Tibial nerve (tissue), 4 donors: ENCODE results near the gene ANKRD34B. TPM values are rescaled to one million over a fixed set of nuclear protein-coding genes. Genes with fewer than 3 reads are reported as not detected.

Source experiments
- DNase-seq, 2 donors: peaks; one replicate each; pipeline ENCODE4 v3.0.0-alpha.2; 2019; ENCODE audit warnings: low spot score in 2 of 2
- H3K27ac ChIP-seq, 4 donors: fragments of 200-600 bp; sonication (generic) in 3 of 4; one replicate each; pipeline ENCODE4 v1.5.1; 2017 to 2019; ENCODE audit warnings: mild to moderate bottlenecking in 1 of 4
- H3K27me3 ChIP-seq, 2 donors: fragments of 200-600 bp; sonication (generic) in 1 of 2; one replicate each; pipeline versions ENCODE4 v1.5.1 to v1.6.0; 2017 to 2019
- H3K36me3 ChIP-seq, 3 donors: fragments of 200-600 bp; sonication (generic); one replicate each; pipeline ENCODE4 v1.5.1; 2018 to 2019
- H3K4me1 ChIP-seq, 4 donors: fragments of 200-600 bp; sonication (generic) in 3 of 4; one replicate each; pipeline ENCODE4 v1.5.1; 2017 to 2019
- H3K4me3 ChIP-seq, 4 donors: fragments of 200-600 bp; sonication (generic) in 3 of 4; one replicate each; pipeline ENCODE4 v1.5.1; 2017 to 2019; ENCODE audit warnings: mild to moderate bottlenecking in 1 of 4, moderate library complexity in 1 of 4
- H3K9me3 ChIP-seq, 4 donors: fragments of 200-600 bp; sonication (generic) in 3 of 4; one replicate each; pipeline ENCODE4 v1.5.1; 2017 to 2019
- CTCF ChIP-seq, 5 experiments: fragments of 200-600 bp in 3 of 5; fragments of 450-650 bp in 2 of 5; sonication (generic) in 3 of 5; IDR thresholded peaks; one replicate each; pipeline ENCODE4 v1.5.1; 2016 to 2019; ENCODE audit warnings: antibody characterized with exemption in 5 of 5, mild to moderate bottlenecking in 3 of 5, moderate library complexity in 2 of 5
- EP300 ChIP-seq, 2 donors: sonication (generic); formaldehyde crosslinking; IDR thresholded peaks; one replicate each; pipeline ENCODE4 v1.6.1; 2017; ENCODE audit warnings: antibody characterized with exemption in 2 of 2, mild to moderate bottlenecking in 1 of 2
- POLR2A ChIP-seq, 2 donors: fragments of 450-650 bp; IDR thresholded peaks; one replicate each; pipeline ENCODE4 v1.6.1; 2017; ENCODE audit warnings: antibody characterized with exemption in 2 of 2, mild to moderate bottlenecking in 2 of 2, moderate library complexity in 2 of 2
- WGBS, 2 donors: methylation state at CpG; one replicate each; pipeline ENCODE4 v1.1.5; 2018; 5-methylcytosine and 5-hydroxymethylcytosine counted together
- total RNA-seq, 4 donors: library from RNA; depleted of rRNA; stranded (reverse); fragments of >200 nt; gene quantifications; one replicate each; pipeline ENCODE4 v1.1.0, GENCODE V29; 2016

The ANKRD34B gene
- total RNA-seq, 4 donors from 2014 or later, result not detected

- Histone ChIP-seq H3K27me3 (no peaks in the 10 kb centered on the region), H3K27ac (no peak overlapping the region), H3K4me1 (no peaks in the 10 kb centered on the region), H3K4me3 (no peak overlapping the region), H3K9me3 (peaks cover 0 to 6% (median 2%) of the 10 kb centered on the region in 4 donors), H3K36me3 (no peaks in the 10 kb centered on the region)
- WGBS, 2 donors, result 92 to 94% methylated on average over 1 of the region's 1 CpG
- TF ChIP-seq POLR2A (IDR thresholded peaks at IDR 0.05) (no peak), CTCF (IDR thresholded peaks at IDR 0.05) (no peak), EP300 (IDR thresholded peaks at IDR 0.05) (no peak)
- no peak for DNase-seq
Observed at GRCh38 chr5:80608731-80609130, 38.7 kb upstream of the ANKRD34B start.

GRCh38 chr5:80607832-80608231 lies 37.8 kb upstream of the ANKRD34B start:
- Histone ChIP-seq H3K4me3 (no peak overlapping the region), H3K36me3 (no peaks in the 10 kb centered on the region), H3K9me3 (peaks cover 0 to 6% (median 2%) of the 10 kb centered on the region in 4 donors), H3K4me1 (no peaks in the 10 kb centered on the region), H3K27me3 (no peaks in the 10 kb centered on the region), H3K27ac (no peak overlapping the region)
- no peak for DNase-seq
- TF ChIP-seq EP300 (IDR thresholded peaks at IDR 0.05) (no peak), POLR2A (IDR thresholded peaks at IDR 0.05) (no peak), CTCF (IDR thresholded peaks at IDR 0.05) (no peak)

GRCh38 chr5:80607343-80607742 lies 37.3 kb upstream of the ANKRD34B start:
- no peak for TF ChIP-seq EP300 (IDR thresholded peaks at IDR 0.05)
- H3K27ac ChIP-seq, result no peak overlapping the region
- DNase-seq, result no peak
- peaks cover 0 to 6% (median 2%) of the 10 kb centered on the region in 4 donors for H3K9me3 ChIP-seq
- no peaks in the 10 kb centered on the region for H3K4me1 ChIP-seq
- no peaks in the 10 kb centered on the region for H3K27me3 ChIP-seq
- H3K4me3 ChIP-seq, result no peak overlapping the region
- H3K36me3 ChIP-seq, result no peaks in the 10 kb centered on the region

GRCh38 chr5:80600943-80601693 lies 31.0 kb upstream of the ANKRD34B start:
- Histone ChIP-seq H3K4me3 (no peak overlapping the region), H3K4me1 (no peaks in the 10 kb centered on the region), H3K36me3 (no peaks in the 10 kb centered on the region), H3K9me3 (no peaks in the 10 kb centered on the region), H3K27ac (no peak overlapping the region), H3K27me3 (no peaks in the 10 kb centered on the region)
- DNase-seq, result no peak
- TF ChIP-seq POLR2A (IDR thresholded peaks at IDR 0.05) (no peak), EP300 (IDR thresholded peaks at IDR 0.05) (no peak), CTCF (IDR thresholded peaks at IDR 0.05) (no peak)
- WGBS, 2 donors, result 84 to 95% methylated on average over 2 of the region's 2 CpGs

- WGBS, 2 donors, result 76 to 77% methylated on average over 7 of the region's 7 CpGs
- H3K4me1 ChIP-seq, result no peaks in the 10 kb centered on the region
- H3K9me3 ChIP-seq, result no peaks in the 10 kb centered on the region
- no peak overlapping the region for H3K4me3 ChIP-seq
- no peaks in the 10 kb centered on the region for H3K36me3 ChIP-seq
- no peak for TF ChIP-seq POLR2A (IDR thresholded peaks at IDR 0.05)
- TF ChIP-seq EP300 (IDR thresholded peaks at IDR 0.05), result no peak
- TF ChIP-seq CTCF (IDR thresholded peaks at IDR 0.05), result no peak
- H3K27me3 ChIP-seq, result no peaks in the 10 kb centered on the region
- no peak overlapping the region for H3K27ac ChIP-seq
- no peak for DNase-seq
Observed at GRCh38 chr5:80597500-80597899, 27.4 kb upstream of the ANKRD34B start.
